Neural progenitor cell (in vitro differentiated cells): ENCODE data around the gene SERPINA12. TPM values are rescaled to one million over a fixed set of nuclear protein-coding genes. Genes with fewer than 3 reads are reported as not detected.

Source experiments
- DNase-seq: peaks from one replicate; pipeline ENCODE4 v3.0.0-alpha.2; 2016; ENCODE audit warnings: low spot score
- H2AFZ ChIP-seq: fragments of 200-600 bp; sonication (generic); replicated peaks from 2 replicates; pipeline ENCODE4 v1.6.1; 2016; ENCODE audit warnings: antibody characterized with exemption
- H3F3A ChIP-seq: fragments of 200-600 bp; sonication (generic); 2 replicates; pipeline ENCODE4 v1.6.1; 2016; ENCODE audit warnings: antibody characterized with exemption, low read depth
- H3K27ac ChIP-seq: fragments of 200-600 bp; sonication (generic); 2 replicates; pipeline ENCODE4 v1.5.1; 2016; ENCODE audit warnings: mild to moderate bottlenecking
- H3K27me3 ChIP-seq: fragments of 200-600 bp; sonication (generic); 2 replicates; pipeline ENCODE4 v1.6.1; 2016; ENCODE audit warnings: mild to moderate bottlenecking, moderate library complexity
- H3K36me3 ChIP-seq: fragments of 200-600 bp; sonication (generic); 2 replicates; pipeline ENCODE4 v1.5.1; 2016
- H3K4me1 ChIP-seq: fragments of 200-600 bp; sonication (generic); 2 replicates; pipeline ENCODE4 v1.6.1; 2016; ENCODE audit warnings: mixed run types
- H3K4me2 ChIP-seq: fragments of 200-600 bp; sonication (generic); 2 replicates; pipeline ENCODE4 v1.6.1; 2016
- H3K4me3 ChIP-seq: fragments of 200-600 bp; sonication (generic); 2 replicates; pipeline ENCODE4 v1.5.1; 2016
- H3K79me2 ChIP-seq: fragments of 200-600 bp; sonication (generic); 2 replicates; pipeline ENCODE4 v1.6.1; 2016; ENCODE audit warnings: low read depth
- H3K9ac ChIP-seq: fragments of 200-600 bp; sonication (generic); 2 replicates; pipeline ENCODE4 v1.6.1; 2016
- H3K9me3 ChIP-seq: fragments of 200-600 bp; sonication (generic); 2 replicates; pipeline ENCODE4 v1.5.1; 2016; ENCODE audit warnings: low read depth
- H4K20me1 ChIP-seq: fragments of 200-600 bp; sonication (generic); 2 replicates; pipeline ENCODE4 v1.6.1; 2016; ENCODE audit warnings: low read depth
- H3K27ac Mint-ChIP-seq: 3 replicates; pipeline ENCODE4 v1.8.0; 2021; ENCODE audit warnings: mixed read lengths
- H3K27me3 Mint-ChIP-seq: 2 replicates; pipeline ENCODE4 v1.8.0; 2022; ENCODE audit warnings: low read depth, mild to moderate bottlenecking, inconsistent platforms, moderate library complexity, mixed read lengths; ENCODE audit not compliant: insufficient read depth
- H3K36me3 Mint-ChIP-seq: 3 replicates; pipeline ENCODE4 v1.8.0; 2021; ENCODE audit warnings: mixed read lengths
- H3K4me1 Mint-ChIP-seq: 3 replicates; pipeline ENCODE4 v1.8.0; 2021; ENCODE audit warnings: mixed read lengths
- H3K4me3 Mint-ChIP-seq: 3 replicates; pipeline ENCODE4 v1.8.0; 2021; ENCODE audit warnings: mild to moderate bottlenecking, moderate library complexity, mixed read lengths
- H3K9me3 Mint-ChIP-seq: 3 replicates; pipeline ENCODE4 v1.8.0; 2020; ENCODE audit warnings: mixed read lengths
- EZH2 ChIP-seq: fragments of 200-600 bp; sonication (generic); IDR thresholded peaks from 2 replicates; pipeline ENCODE4 v1.6.1; 2017; ENCODE audit warnings: antibody characterized with exemption, mild to moderate bottlenecking, moderate library complexity
- EZH2phosphoT487 ChIP-seq: fragments of 200-600 bp; sonication (generic); IDR thresholded peaks from 2 replicates; pipeline ENCODE4 v1.6.1; 2017; ENCODE audit warnings: antibody characterized with exemption
- total RNA-seq: library from RNA; depleted of rRNA; stranded (reverse); fragments of >200 nt; gene quantifications from 2 replicates; pipeline ENCODE4 v1.2.3, GENCODE V29; 2015; ENCODE audit warnings: low replicate concordance
- TF ChIP-seq, protein P1 (sequence below): fragments of 200-600 bp; sonication (generic); IDR thresholded peaks from 2 replicates; pipeline ENCODE4 v1.5.1; 2017; ENCODE audit warnings: antibody characterized with exemption, mild to moderate bottlenecking

Gene SERPINA12
- total RNA-seq, 1 donor from 2014 or later = not detected

DNA sequence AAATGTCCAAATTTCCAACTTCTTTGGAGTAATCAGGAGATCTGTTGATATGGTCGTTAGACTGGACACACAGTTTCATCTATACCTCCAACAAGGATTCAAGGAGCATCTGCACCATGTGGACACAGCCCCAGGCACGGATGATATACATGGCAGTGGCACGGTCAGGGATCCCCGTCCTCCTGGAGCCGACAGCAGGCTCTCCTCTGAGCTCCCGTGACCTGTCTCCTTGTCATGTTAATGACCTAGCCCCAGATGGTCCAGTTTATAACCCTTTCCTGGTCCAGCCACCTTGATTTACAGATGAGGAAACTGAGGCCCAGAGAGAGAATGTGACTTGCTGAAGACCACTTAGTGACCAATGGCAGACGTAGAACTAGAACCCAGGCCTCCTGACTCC, 35.5 kb upstream of the SERPINA12 start:
- Histone ChIP-seq H3K36me3 (no peaks in the 10 kb centered on the region), H3K79me2 (no peaks in the 10 kb centered on the region), H3K27ac (no peak overlapping the region), H3K4me1 (peaks cover 4% of the 10 kb centered on the region), H2AFZ (no peak overlapping the region), H3F3A (peaks cover 2% of the 10 kb centered on the region), H3K9me3 (no peaks in the 10 kb centered on the region), H3K4me2 (no peak overlapping the region), H3K9ac (no peak overlapping the region), H3K27me3 (no peaks in the 10 kb centered on the region), H3K4me3 (no peak overlapping the region), H4K20me1 (no peaks in the 10 kb centered on the region)
- Mint-ChIP-seq H3K4me1 (peaks cover 42% of the 10 kb centered on the region), H3K4me3 (no peak overlapping the region), H3K27me3 (peaks cover 8% of the 10 kb centered on the region), H3K9me3 (peaks cover 2% of the 10 kb centered on the region), H3K36me3 (no peaks in the 10 kb centered on the region), H3K27ac (no peak overlapping the region)
- TF ChIP-seq EZH2 (no peak), EZH2phosphoT487 (no peak)
- TF ChIP-seq, protein P1, sequence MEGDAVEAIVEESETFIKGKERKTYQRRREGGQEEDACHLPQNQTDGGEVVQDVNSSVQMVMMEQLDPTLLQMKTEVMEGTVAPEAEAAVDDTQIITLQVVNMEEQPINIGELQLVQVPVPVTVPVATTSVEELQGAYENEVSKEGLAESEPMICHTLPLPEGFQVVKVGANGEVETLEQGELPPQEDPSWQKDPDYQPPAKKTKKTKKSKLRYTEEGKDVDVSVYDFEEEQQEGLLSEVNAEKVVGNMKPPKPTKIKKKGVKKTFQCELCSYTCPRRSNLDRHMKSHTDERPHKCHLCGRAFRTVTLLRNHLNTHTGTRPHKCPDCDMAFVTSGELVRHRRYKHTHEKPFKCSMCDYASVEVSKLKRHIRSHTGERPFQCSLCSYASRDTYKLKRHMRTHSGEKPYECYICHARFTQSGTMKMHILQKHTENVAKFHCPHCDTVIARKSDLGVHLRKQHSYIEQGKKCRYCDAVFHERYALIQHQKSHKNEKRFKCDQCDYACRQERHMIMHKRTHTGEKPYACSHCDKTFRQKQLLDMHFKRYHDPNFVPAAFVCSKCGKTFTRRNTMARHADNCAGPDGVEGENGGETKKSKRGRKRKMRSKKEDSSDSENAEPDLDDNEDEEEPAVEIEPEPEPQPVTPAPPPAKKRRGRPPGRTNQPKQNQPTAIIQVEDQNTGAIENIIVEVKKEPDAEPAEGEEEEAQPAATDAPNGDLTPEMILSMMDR = no peak
- no peak for DNase-seq

DNA sequence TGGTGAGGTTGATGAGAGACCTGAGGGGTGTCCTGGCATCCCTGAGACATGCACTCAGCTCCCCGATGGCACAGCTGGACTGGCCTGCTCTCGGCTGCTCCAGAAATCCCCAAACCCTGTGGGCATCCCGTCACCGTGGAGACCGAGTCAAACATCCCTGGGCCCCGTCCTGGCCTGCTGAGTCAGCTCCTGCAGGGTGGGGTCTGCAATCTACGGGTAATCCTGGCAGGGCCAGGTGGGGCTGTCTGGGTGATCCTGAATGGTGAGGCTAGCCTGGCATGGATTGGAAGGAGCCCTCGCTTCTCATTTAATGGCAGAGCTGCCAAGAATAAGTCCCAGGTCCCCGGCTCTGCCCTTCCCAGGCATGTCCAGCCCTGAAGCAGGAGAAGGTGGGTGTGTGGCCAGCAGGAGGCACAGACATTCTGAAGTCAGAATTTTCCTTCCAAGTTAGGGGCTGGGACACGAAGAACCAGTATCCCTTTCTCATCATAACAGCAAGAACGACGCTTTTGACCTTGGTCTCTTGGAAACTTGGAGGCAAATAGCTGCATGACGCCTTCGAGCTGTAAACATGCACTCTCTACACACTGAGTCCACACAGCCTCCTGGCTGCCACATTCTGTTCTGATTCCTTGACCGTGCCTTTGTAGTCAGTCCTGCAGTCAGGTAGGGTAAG, 34.3 kb upstream of the SERPINA12 start:
- Histone ChIP-seq H4K20me1 (no peaks in the 10 kb centered on the region), H3K27ac (no peak overlapping the region), H2AFZ (no peak overlapping the region), H3K4me2 (no peak overlapping the region), H3K27me3 (no peaks in the 10 kb centered on the region), H3K4me3 (no peak overlapping the region), H3K36me3 (no peaks in the 10 kb centered on the region), H3K9me3 (no peaks in the 10 kb centered on the region), H3K4me1 (peaks cover 4% of the 10 kb centered on the region), H3F3A (no peaks in the 10 kb centered on the region), H3K79me2 (no peaks in the 10 kb centered on the region), H3K9ac (no peak overlapping the region)
- peaks cover 11% of the 10 kb centered on the region for H3K27me3 Mint-ChIP-seq
- H3K27ac Mint-ChIP-seq = no peak overlapping the region
- H3K4me3 Mint-ChIP-seq = no peak overlapping the region
- peak; percentile 10 for DNase-seq
- peaks cover 2% of the 10 kb centered on the region for H3K9me3 Mint-ChIP-seq
- TF ChIP-seq EZH2 (no peak), EZH2phosphoT487 (no peak)
- TF ChIP-seq, protein P1 = no peak
- H3K36me3 Mint-ChIP-seq = no peaks in the 10 kb centered on the region
- H3K4me1 Mint-ChIP-seq = peaks cover 45% of the 10 kb centered on the region

GRCh38 chr14:94542811-94543440, 33.7 kb upstream of the SERPINA12 start:
- TF ChIP-seq, protein P1 = no peak
- TF ChIP-seq EZH2phosphoT487 = no peak
- no peak for TF ChIP-seq EZH2
- Mint-ChIP-seq H3K4me3 (no peak overlapping the region), H3K4me1 (peaks cover 45% of the 10 kb centered on the region), H3K36me3 (no peaks in the 10 kb centered on the region), H3K27me3 (peaks cover 11% of the 10 kb centered on the region), H3K9me3 (peaks cover 2% of the 10 kb centered on the region), H3K27ac (no peak overlapping the region)
- H3K9ac ChIP-seq = no peak overlapping the region
- H3K79me2 ChIP-seq = no peaks in the 10 kb centered on the region
- no peaks in the 10 kb centered on the region for H3K9me3 ChIP-seq
- no peak overlapping the region for H2AFZ ChIP-seq
- H3K4me3 ChIP-seq = no peak overlapping the region
- no peaks in the 10 kb centered on the region for H4K20me1 ChIP-seq
- H3K27ac ChIP-seq = no peak overlapping the region
- no peaks in the 10 kb centered on the region for H3F3A ChIP-seq
- no peak overlapping the region for H3K4me2 ChIP-seq
- DNase-seq = no peak
- H3K4me1 ChIP-seq = peaks cover 4% of the 10 kb centered on the region
- H3K27me3 ChIP-seq = no peaks in the 10 kb centered on the region
- no peaks in the 10 kb centered on the region for H3K36me3 ChIP-seq
